NCI-H1105 (cell line): ENCODE data around the gene ARMC3.
"Not testable (repeated sequence)": the region's sequence is repeated elsewhere in the genome, so short reads cannot be mapped to it uniquely, and the experiment has no call there.

ENCODE experiments used
- DNase-seq: peaks from one replicate; lab custom pipeline; 2025; lab: John Stamatoyannopoulos, UW

ARMC3 gene

DNA sequence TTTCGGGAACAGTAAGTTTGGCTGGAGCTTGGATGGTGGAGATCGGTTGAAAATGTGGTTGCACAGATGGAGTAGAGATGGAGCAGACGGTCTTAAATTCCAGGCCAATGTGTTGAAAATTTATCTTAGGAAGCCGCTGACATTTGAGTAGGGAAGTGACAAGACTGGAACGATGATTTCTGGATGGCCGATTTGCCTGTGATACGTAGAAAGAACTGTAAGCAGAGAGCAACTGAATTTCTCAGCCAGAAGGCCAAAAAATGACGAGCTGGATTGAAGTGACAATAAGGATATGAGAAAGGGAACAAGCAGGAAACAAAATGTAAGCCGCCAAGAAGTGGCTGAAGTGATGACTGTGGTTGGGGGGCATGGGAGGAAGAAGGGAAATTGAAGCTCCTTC, 687 bp upstream of the ARMC3 start:
- no peak for DNase-seq

DNA sequence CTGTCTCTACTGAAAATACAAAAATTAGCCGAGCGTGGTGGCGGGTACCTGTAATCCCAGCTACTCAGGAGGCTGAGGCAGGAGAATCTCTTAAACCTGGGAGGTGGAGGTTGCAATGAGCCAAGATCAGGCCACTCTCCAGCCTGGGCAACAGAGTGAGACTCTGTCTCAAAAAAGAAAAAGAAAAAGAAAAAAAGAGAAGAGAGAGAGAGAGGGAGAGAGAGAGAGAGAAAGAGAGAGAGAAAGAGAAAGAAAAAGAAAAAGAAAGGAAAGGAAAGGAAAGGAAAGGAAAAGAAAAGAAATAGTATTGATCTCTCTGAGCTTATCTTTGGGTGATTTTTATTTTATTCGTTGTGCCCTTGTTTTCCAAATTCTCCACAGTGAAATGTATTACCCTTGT, 1.2 kb downstream of the ARMC3 start:
- not testable (repeated sequence) for DNase-seq

- peak; percentile 53 for DNase-seq
Observed at GRCh38 chr10:22931948-22932347, 4.1 kb downstream of the ARMC3 start.

DNA sequence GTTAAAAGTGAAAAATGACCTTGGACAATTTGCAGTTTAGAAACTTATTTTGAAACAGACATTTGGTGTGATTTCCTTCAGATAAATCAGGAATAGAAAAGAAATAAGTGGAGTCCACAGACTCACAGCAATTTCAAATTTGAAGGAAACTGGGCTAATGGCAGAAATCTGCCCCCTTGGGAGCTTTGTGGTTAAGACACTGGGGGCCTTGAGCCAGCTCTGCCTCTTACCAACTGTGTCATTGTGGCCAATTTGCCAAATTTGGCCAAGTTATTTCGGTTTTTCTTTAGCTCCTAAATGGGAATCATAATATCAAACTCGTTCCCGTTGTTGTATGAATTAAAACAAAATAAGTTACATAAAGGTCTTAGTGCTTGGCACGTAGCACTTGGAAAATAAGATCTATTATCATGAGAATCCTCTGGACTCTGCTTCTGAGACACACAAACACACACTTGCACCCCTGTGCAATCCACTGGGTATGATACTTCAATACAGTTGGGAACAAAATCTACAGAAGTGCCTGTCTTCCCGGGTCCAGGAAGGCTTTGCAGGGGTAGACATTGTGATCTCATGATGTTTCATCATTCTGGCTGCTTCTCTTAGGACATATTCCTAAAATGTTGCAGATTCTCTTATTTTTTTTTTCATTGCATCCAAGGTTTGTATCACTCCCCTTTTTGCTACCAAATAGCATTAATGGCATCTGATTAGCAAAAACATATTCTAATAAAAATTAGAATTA, 4.9 kb downstream of the ARMC3 start:
- no peak for DNase-seq

- no peak for DNase-seq
Observed at GRCh38 chr10:22934726-22935125, 6.9 kb downstream of the ARMC3 start.

DNA sequence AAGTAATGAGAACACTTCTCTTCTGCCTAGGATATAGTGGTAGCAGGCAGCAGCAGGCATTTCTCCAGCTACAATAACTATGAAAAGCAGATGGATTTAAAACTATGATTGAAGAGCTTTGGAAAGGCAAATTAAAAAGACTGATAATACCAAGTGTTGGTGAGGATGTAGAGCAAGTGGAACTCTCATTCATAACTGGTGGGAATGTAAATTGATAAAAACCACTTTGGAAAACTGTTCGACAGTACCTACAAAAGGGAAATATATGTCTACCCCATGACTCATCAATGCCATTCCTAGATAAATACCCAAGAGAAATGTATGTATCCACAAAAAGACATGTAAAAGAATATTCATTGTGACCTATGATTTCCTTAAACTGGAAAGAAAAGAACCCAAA, 14.6 kb downstream of the ARMC3 start:
- no peak for DNase-seq

- no peak for DNase-seq
Observed at GRCh38 chr10:22945934-22946673, 18.3 kb downstream of the ARMC3 start.

DNA sequence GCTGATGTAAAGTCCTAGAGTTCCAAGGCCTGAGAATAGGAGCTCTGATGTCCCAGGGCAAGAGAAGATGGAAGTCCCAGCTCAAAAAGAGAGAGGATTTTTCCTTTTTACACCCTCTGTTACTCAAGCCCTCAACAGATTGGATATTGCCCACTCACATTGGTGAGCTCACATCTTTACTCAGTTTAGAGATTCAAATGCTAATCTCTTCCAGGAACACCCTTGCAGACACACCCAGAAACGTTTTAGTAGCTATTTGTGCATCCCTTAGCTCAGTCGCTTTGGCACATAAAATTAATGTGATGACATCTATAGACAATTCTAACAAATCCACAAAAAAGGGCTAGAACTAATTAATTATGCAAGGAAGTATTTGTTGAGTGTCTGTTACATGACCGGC, 27.1 kb downstream of the ARMC3 start:
- no peak for DNase-seq

DNA sequence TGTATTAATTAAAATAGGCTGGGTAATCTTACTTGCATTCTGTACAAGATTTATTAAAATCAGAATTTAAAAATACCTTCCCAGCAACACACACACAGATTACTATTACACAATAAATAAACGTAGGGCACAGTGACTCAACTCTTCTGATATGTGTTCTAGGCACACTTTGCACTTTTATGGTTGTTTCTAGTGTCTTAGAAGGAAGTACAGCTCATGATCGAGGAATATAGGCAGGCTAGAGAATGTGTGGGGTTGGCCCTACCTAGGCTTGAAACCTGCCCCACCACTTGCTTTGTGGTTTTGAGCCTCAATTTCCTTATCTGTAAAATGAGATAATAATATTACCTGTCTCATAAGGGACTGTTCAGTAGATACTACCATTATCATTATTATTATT, 30.5 kb downstream of the ARMC3 start:
- DNase-seq: no peak

GRCh38 chr10:22959292-22959691, 31.4 kb downstream of the ARMC3 start:
- DNase-seq: no peak

DNA sequence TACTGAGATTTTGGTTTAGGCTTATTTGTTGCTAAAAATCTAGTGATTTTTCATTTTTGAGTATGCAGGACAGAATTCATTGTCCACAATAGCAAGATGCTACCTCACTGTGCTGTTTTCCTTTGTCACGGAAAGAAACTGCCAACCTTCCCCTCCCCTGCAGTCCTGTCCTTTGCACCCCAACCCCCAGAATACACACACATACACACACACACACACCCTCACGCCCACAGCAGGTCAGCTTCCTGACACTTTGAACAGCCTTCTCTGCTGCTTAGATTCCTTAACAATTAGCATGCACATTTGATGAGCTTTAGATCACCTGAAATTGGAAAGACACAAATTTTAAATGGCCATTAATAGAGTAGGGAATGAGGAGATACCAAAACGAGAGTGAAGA, 32.1 kb downstream of the ARMC3 start:
- no peak for DNase-seq

- no peak for DNase-seq
Observed at GRCh38 chr10:22962817-22963216, 35.0 kb downstream of the ARMC3 start.

- DNase-seq: no peak
Observed at GRCh38 chr10:22969704-22970103, 41.9 kb downstream of the ARMC3 start.

GRCh38 chr10:22976534-22976933, 48.7 kb downstream of the ARMC3 start:
- DNase-seq: no peak

GRCh38 chr10:22977751-22978150, 49.9 kb downstream of the ARMC3 start:
- DNase-seq: no peak

- no peak for DNase-seq
Observed at GRCh38 chr10:22978287-22978686, 50.4 kb downstream of the ARMC3 start.

- no peak for DNase-seq
Observed at GRCh38 chr10:22978918-22979317, 51.1 kb downstream of the ARMC3 start.

DNA sequence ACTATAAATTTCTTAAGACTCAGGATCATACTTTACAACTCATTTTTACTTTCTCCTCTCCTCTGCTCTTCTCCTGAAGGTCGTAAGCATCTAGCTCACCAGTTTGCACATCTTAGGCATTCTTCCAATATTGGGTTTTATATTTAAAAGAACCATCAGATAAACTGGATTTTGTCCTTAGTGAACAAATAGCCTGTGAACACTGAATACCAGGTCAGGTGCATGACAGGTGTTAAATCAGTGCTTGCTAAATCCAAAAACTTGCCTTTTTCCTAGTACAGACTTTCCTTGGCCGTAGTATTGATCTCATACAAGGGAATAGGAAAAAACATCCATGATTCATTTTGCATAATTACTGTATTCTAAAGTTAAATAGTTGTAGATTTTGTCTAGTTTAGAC, 53.0 kb downstream of the ARMC3 start:
- no peak for DNase-seq

GRCh38 chr10:22984066-22984465, 56.2 kb downstream of the ARMC3 start:
- DNase-seq: no peak

GRCh38 chr10:22986771-22987542, 59.1 kb downstream of the ARMC3 start:
- DNase-seq: peak; percentile 43

DNA sequence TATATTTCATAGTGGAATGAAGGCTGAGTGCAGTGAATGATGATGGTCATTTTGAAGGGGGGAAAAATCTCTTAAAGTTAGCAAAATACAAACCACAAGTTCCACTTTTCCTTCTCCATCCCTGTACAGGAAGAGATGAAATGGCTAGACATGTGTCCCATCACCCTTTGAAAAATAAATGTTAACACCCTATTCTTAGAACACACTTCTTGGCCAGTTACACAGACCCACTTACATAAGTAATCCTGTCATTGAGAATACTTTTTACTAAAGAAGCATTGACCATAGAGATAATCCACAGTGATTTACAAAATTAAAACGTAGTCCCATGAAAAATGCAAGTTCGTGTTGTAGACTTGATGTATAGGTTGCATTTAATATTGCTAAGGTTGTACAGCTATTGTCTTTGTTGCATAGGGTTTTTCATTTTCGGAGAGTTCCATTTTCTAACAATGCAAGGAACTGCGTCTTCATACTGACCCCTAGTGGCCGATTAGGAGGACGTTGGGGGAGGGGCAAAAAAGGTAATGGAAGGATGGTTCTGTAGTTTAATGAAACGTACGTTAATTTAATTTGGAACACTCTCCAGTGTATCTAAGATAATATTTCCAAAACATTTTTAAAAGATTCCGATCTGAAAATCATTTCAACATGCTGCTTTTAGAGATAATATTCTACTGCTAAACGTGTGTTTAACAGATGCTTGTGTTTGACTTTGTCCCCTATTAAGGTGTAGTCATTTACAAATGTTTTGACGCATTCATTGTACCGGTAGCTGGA, 60.9 kb downstream of the ARMC3 start:
- peak; percentile 47 for DNase-seq

DNA sequence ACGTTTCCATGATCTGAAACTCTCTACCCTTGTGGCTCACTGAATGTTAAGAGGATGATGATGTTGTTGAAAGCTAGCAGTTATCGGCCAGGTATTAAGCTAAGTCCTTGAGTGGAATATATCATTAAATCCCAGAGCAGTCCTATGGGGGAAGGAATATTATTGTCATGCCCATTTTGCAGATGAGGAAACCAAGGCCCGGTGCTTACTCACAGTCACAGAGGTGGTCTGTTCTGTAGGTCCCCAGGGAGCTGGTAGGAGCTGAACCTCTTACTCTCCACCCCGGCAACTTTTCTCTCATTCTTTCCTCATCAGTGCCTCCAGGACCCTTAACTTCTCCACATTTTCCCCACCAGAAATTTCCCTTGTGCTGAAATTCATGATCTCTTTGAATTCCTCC, 62.6 kb downstream of the ARMC3 start:
- DNase-seq: no peak
